Measurements from ENCODE around the gene ATP12A.

Gene ATP12A

GRCh38 chr13:24738366-24738847 is 58.2 kb downstream of the ATP12A start:
- CTCF ChIA-PET, result interaction anchor here (0.6 kb wide), 1 partner anchor 61 kb away, joined by 3 read pairs; no protein-coding TSS in a partner anchor
- POLR2A ChIA-PET, result no interaction called here

GRCh38 chr13:24740014-24740890 is 60.0 kb downstream of the ATP12A start:
- ChIA-PET POLR2A (interaction anchor here (1.4 kb wide), 1 partner anchor 228 kb away, joined by 3 read pairs; no protein-coding TSS in a partner anchor), CTCF (interaction anchor here (0.5 to 0.9 kb wide), 2 partner anchors 47 to 180 kb away, joined by 3 read pairs; no protein-coding TSS in a partner anchor)
- no peak for DNase-seq (ENCODE audit: extremely low spot score)
- TF ChIP-seq FOXM1 (IDR thresholded peaks at IDR 0.05; ENCODE audit: borderline replicate concordance) (no peak), ARNT (IDR thresholded peaks at IDR 0.05) (no peak), NFRKB (IDR thresholded peaks at IDR 0.05) (no peak), LEF1 (IDR thresholded peaks at IDR 0.05; ENCODE audit: borderline replicate concordance) (no peak), HDGF (IDR thresholded peaks at IDR 0.05; ENCODE audit: borderline replicate concordance) (no peak), TARDBP (IDR thresholded peaks at IDR 0.05) (no peak), CTBP1 (IDR thresholded peaks at IDR 0.05; ENCODE audit: borderline replicate concordance) (no peak), ZNF384 (IDR thresholded peaks at IDR 0.05) (no peak), FOXK2 (IDR thresholded peaks at IDR 0.05) (no peak), L3MBTL2 (conservative IDR thresholded peaks at IDR 0.05) (no peak), FOXA1 (IDR thresholded peaks at IDR 0.05) (no peak), ELF4 (IDR thresholded peaks at IDR 0.05) (no peak), SUZ12 (IDR thresholded peaks at IDR 0.05) (no peak), SP1 (IDR thresholded peaks at IDR 0.05) (no peak), BHLHE40 (IDR thresholded peaks at IDR 0.05; ENCODE audit: borderline replicate concordance) (no peak), PKNOX1 (IDR thresholded peaks at IDR 0.05) (no peak)

More at GRCh38 chr13:24738366-24738847, 58.2 kb downstream of the ATP12A start:
- TF ChIP-seq ARNT (IDR thresholded peaks at IDR 0.05) (no peak), NFRKB (IDR thresholded peaks at IDR 0.05) (no peak), CTBP1 (IDR thresholded peaks at IDR 0.05; ENCODE audit: borderline replicate concordance) (no peak), ZNF384 (IDR thresholded peaks at IDR 0.05) (no peak), FOXA1 (IDR thresholded peaks at IDR 0.05) (no peak), HDGF (IDR thresholded peaks at IDR 0.05; ENCODE audit: borderline replicate concordance) (no peak), L3MBTL2 (conservative IDR thresholded peaks at IDR 0.05) (no peak), FOXK2 (IDR thresholded peaks at IDR 0.05) (no peak)
- DNase-seq (ENCODE audit: extremely low spot score), result no peak

- TF ChIP-seq SUZ12 (IDR thresholded peaks at IDR 0.05) (no peak), TARDBP (IDR thresholded peaks at IDR 0.05) (no peak), ZNF384 (IDR thresholded peaks at IDR 0.05) (no peak), LEF1 (IDR thresholded peaks at IDR 0.05; ENCODE audit: borderline replicate concordance) (no peak), SP1 (IDR thresholded peaks at IDR 0.05) (no peak), BHLHE40 (IDR thresholded peaks at IDR 0.05; ENCODE audit: borderline replicate concordance) (no peak), ELF4 (IDR thresholded peaks at IDR 0.05) (no peak)
- peak; percentile 21 for DNase-seq (ENCODE audit: extremely low spot score)
- POLR2A ChIA-PET, result interaction anchor here (1.4 kb wide), 1 partner anchor 227 kb away, joined by 3 read pairs; no protein-coding TSS in a partner anchor
- CTCF ChIA-PET, result interaction anchor here (0.5 to 0.9 kb wide), 2 partner anchors 48 to 179 kb away, joined by 3 read pairs; no protein-coding TSS in a partner anchor
These were observed 60.9 kb downstream of the ATP12A start for GRCh38 chr13:24741016-24741662.

DNA sequence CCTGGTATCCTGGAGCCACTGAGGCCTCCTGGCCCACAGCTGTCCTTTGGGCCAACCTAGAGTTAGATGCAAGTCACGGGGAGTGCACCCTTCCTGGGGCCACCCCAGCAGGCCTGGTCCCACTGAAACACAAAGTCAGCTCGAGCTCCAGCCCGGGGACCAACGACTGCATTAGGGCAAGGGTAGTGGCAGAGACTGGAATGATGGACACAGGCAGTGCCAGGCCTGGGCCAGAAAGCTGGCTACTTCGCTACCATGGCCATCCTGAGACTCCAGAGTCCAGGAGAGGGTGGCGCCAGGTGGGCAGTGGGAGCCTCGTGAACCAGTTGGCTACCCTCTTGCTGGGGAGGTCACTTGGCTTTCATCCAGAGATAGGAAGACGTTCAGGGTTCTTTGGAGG is 61.6 kb downstream of the ATP12A start:
- ChIA-PET CTCF (no interaction called here), POLR2A (no interaction called here)
- DNase-seq (ENCODE audit: extremely low spot score), result no peak
- TF ChIP-seq LEF1 (IDR thresholded peaks at IDR 0.05; ENCODE audit: borderline replicate concordance) (no peak), PKNOX1 (IDR thresholded peaks at IDR 0.05) (no peak), TARDBP (IDR thresholded peaks at IDR 0.05) (no peak), ELF4 (IDR thresholded peaks at IDR 0.05) (no peak), BHLHE40 (IDR thresholded peaks at IDR 0.05; ENCODE audit: borderline replicate concordance) (no peak), SUZ12 (IDR thresholded peaks at IDR 0.05) (no peak)

- POLR2A ChIA-PET, result no interaction called here
These were observed 62.1 kb downstream of the ATP12A start for GRCh38 chr13:24742294-24742693.

GRCh38 chr13:24742977-24743376 is 62.8 kb downstream of the ATP12A start:
- DNase-seq (ENCODE audit: extremely low spot score), result no peak
- TF ChIP-seq ARNT (IDR thresholded peaks at IDR 0.05) (no peak), CTBP1 (IDR thresholded peaks at IDR 0.05; ENCODE audit: borderline replicate concordance) (no peak), PKNOX1 (IDR thresholded peaks at IDR 0.05) (no peak), FOXK2 (IDR thresholded peaks at IDR 0.05) (no peak), SP1 (IDR thresholded peaks at IDR 0.05) (no peak), ZNF384 (IDR thresholded peaks at IDR 0.05) (no peak), LEF1 (IDR thresholded peaks at IDR 0.05; ENCODE audit: borderline replicate concordance) (no peak), HDGF (IDR thresholded peaks at IDR 0.05; ENCODE audit: borderline replicate concordance) (no peak)
- CTCF ChIA-PET, result no interaction called here
- POLR2A ChIA-PET, result no interaction called here

More at GRCh38 chr13:24742294-24742693, 62.1 kb downstream of the ATP12A start:
- CTCF ChIA-PET, result no interaction called here
- TF ChIP-seq ZNF384 (IDR thresholded peaks at IDR 0.05), result no peak
- TF ChIP-seq SP1 (IDR thresholded peaks at IDR 0.05), result no peak
- TF ChIP-seq CTBP1 (IDR thresholded peaks at IDR 0.05; ENCODE audit: borderline replicate concordance), result no peak
- TF ChIP-seq L3MBTL2 (conservative IDR thresholded peaks at IDR 0.05), result no peak
- no peak for TF ChIP-seq SUZ12 (IDR thresholded peaks at IDR 0.05)
- DNase-seq (ENCODE audit: extremely low spot score), result no peak

Measured in HEK293T (cell line).